ENCODE results near the gene TOR2A. TPM values are rescaled to one million over a fixed set of nuclear protein-coding genes. Genes with fewer than 3 reads are reported as not detected.
A peak's percentile ranks its signal among the peaks of the same experiment; 100 is the strongest.

TOR2A gene
- total RNA-seq, 1 experiment from 2014 or later: 13.2 TPM

DNA sequence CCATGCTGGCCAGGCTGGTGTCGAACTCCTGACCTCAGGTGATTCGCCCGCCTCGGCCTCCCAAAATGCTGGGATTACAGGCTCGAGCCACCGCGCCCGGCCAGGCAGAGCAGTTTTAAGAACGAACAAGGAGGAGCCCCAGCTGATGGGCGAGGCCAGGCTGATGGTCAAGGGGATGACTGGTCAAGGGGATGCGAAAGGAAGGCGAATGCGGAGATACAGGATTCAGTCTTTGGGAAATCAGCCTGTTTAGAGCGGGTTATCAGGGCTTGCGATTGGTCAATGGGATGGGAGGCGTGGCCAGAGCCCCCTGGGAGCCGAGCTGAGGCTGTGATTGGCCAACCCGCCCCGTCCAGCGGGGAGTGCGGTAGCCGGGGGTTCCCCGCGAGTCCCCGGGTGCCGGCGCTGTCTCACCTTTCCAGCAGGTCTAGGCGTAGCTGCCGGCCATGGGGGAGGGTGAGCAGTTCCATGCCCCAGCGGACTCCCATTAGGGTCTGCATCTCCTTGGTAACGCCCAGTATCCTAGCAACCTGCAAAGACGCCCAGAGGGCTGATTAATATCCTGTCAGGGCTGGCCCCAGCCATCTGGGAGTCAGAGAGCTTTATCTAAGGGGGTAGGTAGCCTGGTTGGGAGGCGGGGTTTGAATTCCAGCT lies 7.5 kb upstream of the TOR2A start:
- Mint-ChIP-seq H3K4me1 (peaks cover 4 to 17% of the 10 kb centered on the region in 2 experiments), H3K27me3 (ENCODE audit: low read depth) (peaks cover 14% of the 10 kb centered on the region), H3K36me3 (ENCODE audit: insufficient read depth in 1 of 3, low read depth in 3 of 3) (no peaks in the 10 kb centered on the region), H3K9me3 (no peaks in the 10 kb centered on the region), H3K27ac (peak overlapping the region; percentile 74 to 97 (median 89); a peak in 4 of 7 replicates), H3K4me3 (peak overlapping the region; percentile 73 to 91)
- peak; percentile 98 for DNase-seq
- no peak overlapping the region for H4K5ac ChIP-seq (ENCODE audit: insufficient read length, low read depth, low read length)
- H3K79me1 ChIP-seq (ENCODE audit: insufficient read depth, low read depth, low read length, poor library complexity, severe bottlenecking): no peaks in the 10 kb centered on the region
- no peak overlapping the region for H3K56ac ChIP-seq (ENCODE audit: insufficient read length, low read depth, low read length)
- no peaks in the 10 kb centered on the region for H3K79me2 ChIP-seq (ENCODE audit: insufficient read depth, low read length)
- no peaks in the 10 kb centered on the region for H4K20me1 ChIP-seq (ENCODE audit: control insufficient read depth, insufficient read depth, insufficient read length)
- H3K18ac ChIP-seq (ENCODE audit: insufficient read length, low read depth, low read length): no peak overlapping the region
- no peak overlapping the region for H2AK5ac ChIP-seq (ENCODE audit: insufficient read length, low read length)
- H4K91ac ChIP-seq (ENCODE audit: insufficient read length, low read depth, low read length): no peak overlapping the region
- no peaks in the 10 kb centered on the region for H3K9me3 ChIP-seq (ENCODE audit: control insufficient read depth, low read depth, low read length)
- H3K27ac ChIP-seq (ENCODE audit: insufficient read length, low read depth, low read length): no peak overlapping the region
- H3K23me2 ChIP-seq (ENCODE audit: insufficient read length, low read depth, low read length, poor library complexity, severe bottlenecking): peaks cover 7% of the 10 kb centered on the region
- H2AFZ ChIP-seq (ENCODE audit: low read length): no peak overlapping the region
- H2BK15ac ChIP-seq (ENCODE audit: low read depth, low read length): no peak overlapping the region
- no peak for TF ChIP-seq CTCF (conservative IDR thresholded peaks at IDR 0.05)
- WGBS (ENCODE audit: extremely low coverage, insufficient read length, low lambda C conversion rate): no CpG with 5 or more reads among the region's 33 CpGs
- no peak overlapping the region for H2BK20ac ChIP-seq (ENCODE audit: low read depth, low read length, poor library complexity, severe bottlenecking)
- H3K4me2 ChIP-seq (ENCODE audit: insufficient read depth, insufficient read length, low read length): peak overlapping the region; percentile 75
- H3K27me3 ChIP-seq (ENCODE audit: insufficient read depth, low read length): no peaks in the 10 kb centered on the region
- H3K14ac ChIP-seq (ENCODE audit: insufficient read depth, low read length): no peak overlapping the region
- H3K9ac ChIP-seq (ENCODE audit: extremely low read depth, insufficient read length, low read length): peak overlapping the region; percentile 31
- H2BK12ac ChIP-seq (ENCODE audit: insufficient read length, low read depth, low read length): no peak overlapping the region
- no peak overlapping the region for H3K23ac ChIP-seq (ENCODE audit: insufficient read length, low read depth, low read length)
- no peak overlapping the region for H2BK5ac ChIP-seq (ENCODE audit: insufficient read length, low read length)
- no peak overlapping the region for H2BK120ac ChIP-seq (ENCODE audit: low read depth, low read length, poor library complexity, severe bottlenecking)
- H3K4me1 ChIP-seq (ENCODE audit: insufficient read depth, low read length): no peaks in the 10 kb centered on the region
- no peak overlapping the region for H3T11ph ChIP-seq (ENCODE audit: low read length)
- H4K8ac ChIP-seq (replicated peaks; ENCODE audit: insufficient read length, low read depth, low read length): no peak overlapping the region
- H3K4ac ChIP-seq (ENCODE audit: low read depth, low read length): no peak overlapping the region
